ENCODE measurements around the gene P2RY2. TPM values are rescaled to one million over a fixed set of nuclear protein-coding genes. Genes with fewer than 3 reads are reported as not detected.

Gene P2RY2
- total and polyA plus RNA-seq, 2 donors (not counting 1 experiment from before 2014, with no cell fraction given), result 0.05 to 0.17 TPM

DNA sequence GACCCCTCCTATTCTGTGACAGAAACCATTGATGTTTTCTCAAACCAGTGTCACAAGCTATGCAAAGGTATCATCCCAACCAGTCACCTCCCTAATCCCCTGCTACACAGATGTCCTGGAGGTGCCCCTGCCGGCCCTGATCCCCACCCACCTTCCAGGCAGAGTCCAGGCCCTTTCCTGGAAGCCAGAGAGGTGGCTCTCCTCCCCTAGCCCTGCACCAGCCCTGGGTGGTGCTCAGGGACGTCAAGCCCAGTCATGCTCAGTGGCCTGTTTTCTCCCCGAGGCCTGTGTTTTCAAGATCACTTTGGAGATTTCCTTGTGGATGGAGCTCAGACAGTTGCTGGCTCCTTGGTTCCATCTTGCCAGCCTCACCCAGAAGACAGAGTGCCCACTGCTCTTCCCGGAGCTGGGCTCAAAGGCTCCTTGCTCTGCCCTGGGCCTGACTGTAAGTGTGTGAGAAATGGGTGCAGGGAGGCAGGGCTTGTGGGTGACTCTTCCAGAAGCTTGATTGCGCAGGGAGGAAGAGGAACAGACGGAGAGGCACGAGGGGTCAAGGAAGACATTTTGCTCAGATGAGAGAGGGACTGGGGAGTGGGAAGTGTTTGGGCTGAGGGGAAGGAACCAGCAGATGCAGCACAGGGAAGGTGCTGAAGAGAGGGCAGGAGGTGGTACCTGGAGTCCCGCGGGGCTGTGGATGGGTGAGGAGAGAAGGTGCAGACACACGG is 65.4 kb downstream of the P2RY2 start:
- Histone ChIP-seq H3K36me3 (ENCODE audit: control insufficient read depth, insufficient read depth, low read length) (no peaks in the 10 kb centered on the region), H3K9me3 (ENCODE audit: control insufficient read depth, insufficient read depth, low read depth, low read length) (no peaks in the 10 kb centered on the region), H3K79me2 (ENCODE audit: control insufficient read depth, insufficient read depth, low read length) (no peaks in the 10 kb centered on the region), H4K20me1 (ENCODE audit: control insufficient read depth, extremely low read depth, insufficient read depth, low read length) (no peaks in the 10 kb centered on the region), H3K9ac (ENCODE audit: insufficient read depth, low read length) (no peak overlapping the region), H3K27ac (ENCODE audit: insufficient read depth, low read length) (no peak overlapping the region), H3K4me2 (ENCODE audit: extremely low read depth, insufficient read depth, low read length) (no peak overlapping the region), H3K27me3 (ENCODE audit: control insufficient read depth, insufficient read depth, low read length) (peaks cover 6% of the 10 kb centered on the region), H3K4me3 (replicated peaks in 1 of 4; ENCODE audit: control extremely low read depth in 1 of 4, insufficient read depth in 1 of 4, low read depth in 3 of 4, low read length in 4 of 4) (no peak overlapping the region), H3K4me1 (ENCODE audit: control insufficient read depth, extremely low read depth, insufficient read depth, low read length) (no peaks in the 10 kb centered on the region), H2AFZ (ENCODE audit: low read length) (no peak overlapping the region)
- DNase-seq (ENCODE audit: low read depth in 2 of 2), result no peak
- TF ChIP-seq, protein P1, sequence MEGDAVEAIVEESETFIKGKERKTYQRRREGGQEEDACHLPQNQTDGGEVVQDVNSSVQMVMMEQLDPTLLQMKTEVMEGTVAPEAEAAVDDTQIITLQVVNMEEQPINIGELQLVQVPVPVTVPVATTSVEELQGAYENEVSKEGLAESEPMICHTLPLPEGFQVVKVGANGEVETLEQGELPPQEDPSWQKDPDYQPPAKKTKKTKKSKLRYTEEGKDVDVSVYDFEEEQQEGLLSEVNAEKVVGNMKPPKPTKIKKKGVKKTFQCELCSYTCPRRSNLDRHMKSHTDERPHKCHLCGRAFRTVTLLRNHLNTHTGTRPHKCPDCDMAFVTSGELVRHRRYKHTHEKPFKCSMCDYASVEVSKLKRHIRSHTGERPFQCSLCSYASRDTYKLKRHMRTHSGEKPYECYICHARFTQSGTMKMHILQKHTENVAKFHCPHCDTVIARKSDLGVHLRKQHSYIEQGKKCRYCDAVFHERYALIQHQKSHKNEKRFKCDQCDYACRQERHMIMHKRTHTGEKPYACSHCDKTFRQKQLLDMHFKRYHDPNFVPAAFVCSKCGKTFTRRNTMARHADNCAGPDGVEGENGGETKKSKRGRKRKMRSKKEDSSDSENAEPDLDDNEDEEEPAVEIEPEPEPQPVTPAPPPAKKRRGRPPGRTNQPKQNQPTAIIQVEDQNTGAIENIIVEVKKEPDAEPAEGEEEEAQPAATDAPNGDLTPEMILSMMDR (conservative IDR thresholded peaks at IDR 0.05 in 1 of 2, IDR thresholded peaks at IDR 0.05 in 1 of 2; ENCODE audit: low read depth in 1 of 2, low read length in 2 of 2), result no peak
- TF ChIP-seq EZH2 (IDR thresholded peaks at IDR 0.05; ENCODE audit: low read length, missing control alignments), result no peak

DNA sequence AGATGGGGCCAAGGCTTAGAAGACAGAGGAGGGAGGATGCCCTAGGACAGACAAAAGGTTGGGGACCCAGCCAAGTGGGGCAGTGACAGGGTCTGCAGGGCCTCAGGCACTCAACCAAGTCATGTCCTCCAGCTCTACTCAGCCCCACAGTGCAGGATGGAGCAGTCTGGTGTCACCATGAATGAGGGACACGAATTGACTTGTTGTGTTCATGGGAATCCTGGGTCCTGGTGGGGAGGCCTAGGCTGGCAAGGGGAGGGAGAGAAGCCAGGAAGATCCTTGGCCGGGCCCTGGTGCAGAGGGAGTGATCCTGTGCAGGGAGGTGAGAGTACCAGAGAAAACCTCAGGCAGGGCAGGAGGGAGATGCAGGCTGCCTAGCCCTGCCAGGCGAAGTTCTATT is 66.0 kb downstream of the P2RY2 start:
- Histone ChIP-seq H3K9ac (ENCODE audit: insufficient read depth, low read length) (no peak overlapping the region), H3K4me1 (ENCODE audit: control insufficient read depth, extremely low read depth, insufficient read depth, low read length) (peaks cover 3% of the 10 kb centered on the region), H3K36me3 (ENCODE audit: control insufficient read depth, insufficient read depth, low read length) (no peaks in the 10 kb centered on the region), H4K20me1 (ENCODE audit: control insufficient read depth, extremely low read depth, insufficient read depth, low read length) (no peaks in the 10 kb centered on the region), H3K27ac (ENCODE audit: insufficient read depth, low read length) (no peak overlapping the region), H3K27me3 (ENCODE audit: control insufficient read depth, insufficient read depth, low read length) (peaks cover 6% of the 10 kb centered on the region), H3K9me3 (ENCODE audit: control insufficient read depth, insufficient read depth, low read depth, low read length) (no peaks in the 10 kb centered on the region), H2AFZ (ENCODE audit: low read length) (no peak overlapping the region), H3K4me3 (replicated peaks in 1 of 4; ENCODE audit: control extremely low read depth in 1 of 4, insufficient read depth in 1 of 4, low read depth in 3 of 4, low read length in 4 of 4) (no peak overlapping the region), H3K79me2 (ENCODE audit: control insufficient read depth, insufficient read depth, low read length) (no peaks in the 10 kb centered on the region), H3K4me2 (ENCODE audit: extremely low read depth, insufficient read depth, low read length) (no peak overlapping the region)
- DNase-seq (ENCODE audit: low read depth in 2 of 2), result no peak
- TF ChIP-seq EZH2 (IDR thresholded peaks at IDR 0.05; ENCODE audit: low read length, missing control alignments), result no peak
- TF ChIP-seq, protein P1 (conservative IDR thresholded peaks at IDR 0.05 in 1 of 2, IDR thresholded peaks at IDR 0.05 in 1 of 2; ENCODE audit: low read depth in 1 of 2, low read length in 2 of 2), result no peak

DNA sequence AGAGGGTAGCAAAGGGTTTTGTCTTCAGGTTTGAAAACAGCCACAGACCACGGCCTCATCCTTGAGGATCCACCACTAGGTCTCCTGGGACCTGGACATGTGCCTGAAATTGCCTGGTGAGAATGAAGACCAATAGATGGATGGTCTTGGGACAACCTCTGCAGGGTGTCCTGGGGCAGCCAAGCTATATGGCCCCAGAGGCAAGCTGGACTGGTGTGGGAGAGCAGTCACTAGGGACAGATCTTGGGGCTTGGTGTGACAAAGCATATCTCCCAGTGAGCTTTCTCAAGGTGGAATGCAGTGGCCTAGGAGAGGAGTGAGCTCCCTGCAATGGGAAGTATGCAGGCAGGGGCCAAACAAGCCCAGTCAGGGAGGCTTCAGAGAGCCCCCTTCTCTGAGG is 67.6 kb downstream of the P2RY2 start:
- H3K27ac ChIP-seq (ENCODE audit: insufficient read depth, low read length), result no peak overlapping the region
- H2AFZ ChIP-seq (ENCODE audit: low read length), result no peak overlapping the region
- DNase-seq (ENCODE audit: low read depth in 2 of 2), result no peak
- H3K36me3 ChIP-seq (ENCODE audit: control insufficient read depth, insufficient read depth, low read length), result no peaks in the 10 kb centered on the region
- H3K4me3 ChIP-seq (replicated peaks in 1 of 4; ENCODE audit: control extremely low read depth in 1 of 4, insufficient read depth in 1 of 4, low read depth in 3 of 4, low read length in 4 of 4), result no peak overlapping the region
- no peak overlapping the region for H3K4me2 ChIP-seq (ENCODE audit: extremely low read depth, insufficient read depth, low read length)
- TF ChIP-seq, protein P1 (conservative IDR thresholded peaks at IDR 0.05 in 1 of 2, IDR thresholded peaks at IDR 0.05 in 1 of 2; ENCODE audit: low read depth in 1 of 2, low read length in 2 of 2), result no peak
- TF ChIP-seq EZH2 (IDR thresholded peaks at IDR 0.05; ENCODE audit: low read length, missing control alignments), result no peak
- H3K27me3 ChIP-seq (ENCODE audit: control insufficient read depth, insufficient read depth, low read length), result peaks cover 3% of the 10 kb centered on the region
- H3K79me2 ChIP-seq (ENCODE audit: control insufficient read depth, insufficient read depth, low read length), result no peaks in the 10 kb centered on the region
- H3K9me3 ChIP-seq (ENCODE audit: control insufficient read depth, insufficient read depth, low read depth, low read length), result no peaks in the 10 kb centered on the region
- peaks cover 7% of the 10 kb centered on the region for H3K4me1 ChIP-seq (ENCODE audit: control insufficient read depth, extremely low read depth, insufficient read depth, low read length)
- H4K20me1 ChIP-seq (ENCODE audit: control insufficient read depth, extremely low read depth, insufficient read depth, low read length), result no peaks in the 10 kb centered on the region
- no peak overlapping the region for H3K9ac ChIP-seq (ENCODE audit: insufficient read depth, low read length)

Other genes with a start within 250 kb of the P2RY2 start
- gene FCHSD2, start 76.0 kb upstream of the P2RY2 start, total RNA-seq, result 11.8 and 19.5 TPM in 2 replicates
- 25.6 and 40.6 TPM in 2 replicates for gene FCHSD2, start 76.0 kb upstream of the P2RY2 start, polyA plus RNA-seq
- 0.26 and 0.33 TPM in 2 replicates for gene P2RY6, start 54.1 kb downstream of the P2RY2 start, total RNA-seq
- 0.12 and 0.24 TPM in 2 replicates for gene P2RY6, start 54.1 kb downstream of the P2RY2 start, polyA plus RNA-seq
- gene ARHGEF17, start 90.0 kb downstream of the P2RY2 start, total RNA-seq, result 28.2 and 42.8 TPM in 2 replicates
- 26.5 and 43.1 TPM in 2 replicates for gene ARHGEF17, start 90.0 kb downstream of the P2RY2 start, polyA plus RNA-seq
- 0.33 and 0.77 TPM in 2 replicates for gene RELT, start 158.1 kb downstream of the P2RY2 start, total RNA-seq
- gene RELT, start 158.1 kb downstream of the P2RY2 start, polyA plus RNA-seq, result 0.70 and 1.0 TPM in 2 replicates